Measurements from ENCODE around the gene CADM2. TPM values are rescaled to one million over a fixed set of nuclear protein-coding genes. Genes with fewer than 3 reads are reported as not detected.

Gene CADM2
- total RNA-seq, 1 donor from 2014 or later: 4.3 TPM

- intact Hi-C loops (cut with micrococcal nuclease): no loop called here
- no peaks in the 10 kb centered on the region for H3K27me3 ChIP-seq (ENCODE audit: low read depth)
- H3K27ac ChIP-seq (replicated peaks): no peak overlapping the region
- no peaks in the 10 kb centered on the region for H3K4me1 ChIP-seq
- no peak for DNase-seq
- TF ChIP-seq CTCF (IDR thresholded peaks at IDR 0.05; ENCODE audit: borderline replicate concordance): no peak
- no peaks in the 10 kb centered on the region for H3K9me3 ChIP-seq (replicated peaks)
- no peaks in the 10 kb centered on the region for H3K36me3 ChIP-seq
- no peak overlapping the region for H3K4me3 ChIP-seq
Measured at GRCh38 chr3:85554153-85554552, 595.4 kb downstream of the CADM2 start.

GRCh38 chr3:85560088-85560785 lies 601.4 kb downstream of the CADM2 start:
- intact Hi-C loops (cut with micrococcal nuclease): no loop called here
- H3K9me3 ChIP-seq (replicated peaks): no peaks in the 10 kb centered on the region
- no peak overlapping the region for H3K27ac ChIP-seq (replicated peaks)
- no peak overlapping the region for H3K4me3 ChIP-seq
- no peak for TF ChIP-seq CTCF (IDR thresholded peaks at IDR 0.05; ENCODE audit: borderline replicate concordance)
- no peaks in the 10 kb centered on the region for H3K4me1 ChIP-seq
- DNase-seq: no peak
- H3K27me3 ChIP-seq (ENCODE audit: low read depth): no peaks in the 10 kb centered on the region
- H3K36me3 ChIP-seq: no peaks in the 10 kb centered on the region

GRCh38 chr3:85567071-85567676 lies 608.4 kb downstream of the CADM2 start:
- DNase-seq: peak; percentile 23
- TF ChIP-seq CTCF (IDR thresholded peaks at IDR 0.05; ENCODE audit: borderline replicate concordance): peak; percentile 61
- H3K4me1 ChIP-seq: no peaks in the 10 kb centered on the region
- intact Hi-C loops (cut with micrococcal nuclease): no loop called here
- H3K27me3 ChIP-seq (ENCODE audit: low read depth): no peaks in the 10 kb centered on the region
- H3K27ac ChIP-seq (replicated peaks): no peak overlapping the region
- H3K36me3 ChIP-seq: no peaks in the 10 kb centered on the region
- H3K9me3 ChIP-seq (replicated peaks): no peaks in the 10 kb centered on the region
- no peak overlapping the region for H3K4me3 ChIP-seq

GRCh38 chr3:85570819-85571218 lies 612.0 kb downstream of the CADM2 start:
- no peaks in the 10 kb centered on the region for H3K27me3 ChIP-seq (ENCODE audit: low read depth)
- no peak for DNase-seq
- H3K4me1 ChIP-seq: no peaks in the 10 kb centered on the region
- no peak overlapping the region for H3K27ac ChIP-seq (replicated peaks)
- no peaks in the 10 kb centered on the region for H3K9me3 ChIP-seq (replicated peaks)
- no peak overlapping the region for H3K4me3 ChIP-seq
- no peak for TF ChIP-seq CTCF (IDR thresholded peaks at IDR 0.05; ENCODE audit: borderline replicate concordance)
- H3K36me3 ChIP-seq: no peaks in the 10 kb centered on the region
- intact Hi-C loops (cut with micrococcal nuclease): loop anchor here (10.0 kb wide), 1 partner anchor 1026 kb away; no protein-coding TSS in a partner anchor

- intact Hi-C loops (cut with micrococcal nuclease): loop anchor here (10.0 kb wide), 1 partner anchor 1027 kb away; no protein-coding TSS in a partner anchor
- Histone ChIP-seq H3K9me3 (replicated peaks) (no peaks in the 10 kb centered on the region), H3K4me3 (no peak overlapping the region), H3K27ac (replicated peaks) (no peak overlapping the region), H3K36me3 (no peaks in the 10 kb centered on the region), H3K4me1 (no peaks in the 10 kb centered on the region), H3K27me3 (ENCODE audit: low read depth) (no peaks in the 10 kb centered on the region)
- no peak for TF ChIP-seq CTCF (IDR thresholded peaks at IDR 0.05; ENCODE audit: borderline replicate concordance)
- no peak for DNase-seq
Measured at GRCh38 chr3:85571835-85572234, 613.0 kb downstream of the CADM2 start.
